ENCODE results near the gene SLC25A48. TPM values are rescaled to one million over a fixed set of nuclear protein-coding genes. Genes with fewer than 3 reads are reported as not detected.

Gene SLC25A48
- polyA plus RNA-seq, 1 donor (not counting 4 experiments of a cell fraction or from before 2014, with no cell fraction given), result not detected

DNA sequence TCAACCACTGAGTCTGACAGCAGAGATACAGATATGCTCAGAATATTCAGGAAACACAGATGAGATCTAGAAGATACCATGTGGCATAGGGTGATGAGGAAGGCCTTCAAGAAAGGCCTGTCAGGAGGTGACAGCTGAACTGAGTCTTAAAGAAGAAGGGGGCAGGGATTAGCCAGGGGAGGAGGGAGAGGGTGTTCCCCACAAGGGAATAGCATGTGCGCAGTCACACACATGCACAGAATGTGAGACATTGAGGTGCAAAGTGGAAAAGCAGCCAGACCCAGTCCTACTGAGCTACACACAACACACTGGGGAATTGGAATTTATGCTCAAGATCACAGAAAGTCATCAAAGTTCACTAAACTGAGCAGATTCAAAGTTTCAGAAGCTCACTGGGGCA is 3.0 kb upstream of the SLC25A48 start:
- dilution Hi-C loops (cut with MboI; ENCODE audit: extremely low pct_ligation_motif_present, low sequenced_read_pairs), result loop anchor here (10.0 to 25.0 kb wide), 3 partner anchors 107 to 369 kb away; partner anchors contain the start of gene TIFAB
- H3K4me2 ChIP-seq (ENCODE audit: control insufficient read depth, extremely low read depth, insufficient read depth, low read depth, low read length), result no peak overlapping the region

DNA sequence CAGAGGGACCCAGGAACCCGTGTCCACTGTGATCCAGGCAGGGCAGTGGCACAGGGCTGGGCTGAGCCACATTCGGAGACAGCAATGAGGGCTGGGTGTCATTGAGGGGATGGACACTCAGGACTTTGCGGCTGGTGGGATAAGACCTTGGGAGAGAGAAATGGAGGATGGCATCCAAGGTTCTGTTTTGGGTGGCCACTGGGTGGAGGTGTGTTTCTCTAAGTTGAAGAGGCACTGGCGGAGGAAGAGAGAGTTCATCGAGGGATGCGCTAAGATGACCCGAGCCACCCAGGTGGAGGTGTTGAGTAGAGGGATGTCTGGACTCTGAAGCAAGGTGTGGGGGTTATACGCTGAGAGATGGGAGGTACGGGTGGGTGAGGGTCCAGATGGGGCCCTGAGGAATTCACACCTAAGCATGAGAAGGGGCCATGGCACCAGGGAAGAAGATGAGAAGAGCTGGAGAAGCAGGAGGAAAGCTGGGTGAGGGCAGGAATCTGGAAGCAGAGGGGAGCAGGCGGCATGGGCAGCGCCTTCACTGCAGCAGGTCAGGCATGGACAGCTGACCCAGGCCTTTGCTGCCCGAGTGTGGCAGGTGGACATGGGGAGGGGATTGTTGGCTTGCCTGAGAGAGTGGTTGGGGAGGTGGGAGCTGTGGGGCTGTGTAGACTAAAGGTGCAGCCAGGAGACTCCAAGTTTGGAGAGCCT is 2.5 kb upstream of the SLC25A48 start:
- Histone ChIP-seq H4K20me1 (ENCODE audit: control insufficient read depth, extremely low read depth, insufficient read depth, low read length) (no peaks in the 10 kb centered on the region), H3K4me2 (ENCODE audit: control insufficient read depth, extremely low read depth, insufficient read depth, low read depth, low read length) (no peak overlapping the region), H3K4me1 (ENCODE audit: control insufficient read depth, extremely low read depth, insufficient read depth, low read length) (peaks cover 8% of the 10 kb centered on the region), H3K4me3 (ENCODE audit: control insufficient read depth in 2 of 3, extremely low read depth in 1 of 3, insufficient read depth in 2 of 3, low read depth in 1 of 3, low read length in 3 of 3) (no peak overlapping the region), H3K27me3 (ENCODE audit: control insufficient read depth, extremely low read depth, insufficient read depth, low read length) (peaks cover 38% of the 10 kb centered on the region), H2AFZ (ENCODE audit: control insufficient read depth, low read length) (no peak overlapping the region), H3K79me2 (ENCODE audit: control insufficient read depth, insufficient read depth, low read length) (no peaks in the 10 kb centered on the region), H3K36me3 (ENCODE audit: control insufficient read depth in 2 of 2, extremely low read depth in 1 of 2, insufficient read depth in 2 of 2, low read length in 2 of 2) (no peaks in the 10 kb centered on the region), H3K9ac (ENCODE audit: control insufficient read depth, extremely low read depth, insufficient read depth, low read length) (no peak overlapping the region), H3K27ac (ENCODE audit: control insufficient read depth, insufficient read depth, low read length) (no peak overlapping the region), H3K9me3 (ENCODE audit: control insufficient read depth, low read depth, low read length) (no peaks in the 10 kb centered on the region), H3K9me1 (ENCODE audit: control insufficient read depth, extremely low read depth, insufficient read depth, low read length) (no peaks in the 10 kb centered on the region)
- DNase-seq (ENCODE audit: low read depth, low spot score), result no peak
- TF ChIP-seq EZH2 (IDR thresholded peaks at IDR 0.05; ENCODE audit: low read length), result no peak
- TF ChIP-seq, protein P1, sequence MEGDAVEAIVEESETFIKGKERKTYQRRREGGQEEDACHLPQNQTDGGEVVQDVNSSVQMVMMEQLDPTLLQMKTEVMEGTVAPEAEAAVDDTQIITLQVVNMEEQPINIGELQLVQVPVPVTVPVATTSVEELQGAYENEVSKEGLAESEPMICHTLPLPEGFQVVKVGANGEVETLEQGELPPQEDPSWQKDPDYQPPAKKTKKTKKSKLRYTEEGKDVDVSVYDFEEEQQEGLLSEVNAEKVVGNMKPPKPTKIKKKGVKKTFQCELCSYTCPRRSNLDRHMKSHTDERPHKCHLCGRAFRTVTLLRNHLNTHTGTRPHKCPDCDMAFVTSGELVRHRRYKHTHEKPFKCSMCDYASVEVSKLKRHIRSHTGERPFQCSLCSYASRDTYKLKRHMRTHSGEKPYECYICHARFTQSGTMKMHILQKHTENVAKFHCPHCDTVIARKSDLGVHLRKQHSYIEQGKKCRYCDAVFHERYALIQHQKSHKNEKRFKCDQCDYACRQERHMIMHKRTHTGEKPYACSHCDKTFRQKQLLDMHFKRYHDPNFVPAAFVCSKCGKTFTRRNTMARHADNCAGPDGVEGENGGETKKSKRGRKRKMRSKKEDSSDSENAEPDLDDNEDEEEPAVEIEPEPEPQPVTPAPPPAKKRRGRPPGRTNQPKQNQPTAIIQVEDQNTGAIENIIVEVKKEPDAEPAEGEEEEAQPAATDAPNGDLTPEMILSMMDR (optimal IDR thresholded peaks at IDR 0.05 in 1 of 3, IDR thresholded peaks at IDR 0.05 in 1 of 3, conservative IDR thresholded peaks at IDR 0.05 in 1 of 3; ENCODE audit: extremely low read depth in 1 of 3, insufficient read depth in 2 of 3, low read length in 3 of 3), result no peak
- no peak for FAIRE-seq
- dilution Hi-C loops (cut with MboI; ENCODE audit: extremely low pct_ligation_motif_present, low sequenced_read_pairs), result loop anchor here (10.0 to 25.0 kb wide), 3 partner anchors 107 to 370 kb away; partner anchors contain the start of gene TIFAB

More for the DNA sequence above, 3.0 kb upstream of the SLC25A48 start:
- Histone ChIP-seq H3K79me2 (ENCODE audit: control insufficient read depth, insufficient read depth, low read length) (no peaks in the 10 kb centered on the region), H3K36me3 (ENCODE audit: control insufficient read depth in 2 of 2, extremely low read depth in 1 of 2, insufficient read depth in 2 of 2, low read length in 2 of 2) (no peaks in the 10 kb centered on the region), H2AFZ (ENCODE audit: control insufficient read depth, low read length) (no peak overlapping the region), H4K20me1 (ENCODE audit: control insufficient read depth, extremely low read depth, insufficient read depth, low read length) (no peaks in the 10 kb centered on the region), H3K9me3 (ENCODE audit: control insufficient read depth, low read depth, low read length) (no peaks in the 10 kb centered on the region), H3K4me1 (ENCODE audit: control insufficient read depth, extremely low read depth, insufficient read depth, low read length) (peaks cover 8% of the 10 kb centered on the region), H3K9me1 (ENCODE audit: control insufficient read depth, extremely low read depth, insufficient read depth, low read length) (no peaks in the 10 kb centered on the region), H3K9ac (ENCODE audit: control insufficient read depth, extremely low read depth, insufficient read depth, low read length) (no peak overlapping the region), H3K4me3 (ENCODE audit: control insufficient read depth in 2 of 3, extremely low read depth in 1 of 3, insufficient read depth in 2 of 3, low read depth in 1 of 3, low read length in 3 of 3) (no peak overlapping the region), H3K27me3 (ENCODE audit: control insufficient read depth, extremely low read depth, insufficient read depth, low read length) (peaks cover 37% of the 10 kb centered on the region), H3K27ac (ENCODE audit: control insufficient read depth, insufficient read depth, low read length) (no peak overlapping the region)
- TF ChIP-seq, protein P1 (optimal IDR thresholded peaks at IDR 0.05 in 1 of 3, IDR thresholded peaks at IDR 0.05 in 1 of 3, conservative IDR thresholded peaks at IDR 0.05 in 1 of 3; ENCODE audit: extremely low read depth in 1 of 3, insufficient read depth in 2 of 3, low read length in 3 of 3), result no peak
- no peak for TF ChIP-seq EZH2 (IDR thresholded peaks at IDR 0.05; ENCODE audit: low read length)
- FAIRE-seq, result no peak
- no peak for DNase-seq (ENCODE audit: low read depth, low spot score)

Data from keratinocyte (primary cell).